Activated B cell treated with CpG ODN at 0.5 μM for 24 hours (primary cell): ENCODE results near the gene HOXB3. TPM values are rescaled to one million over a fixed set of nuclear protein-coding genes. Genes with fewer than 3 reads are reported as not detected.

ENCODE experiments used
- ATAC-seq: fragments of 200-7000 bp; cut with Tn5 transposase; one replicate; pipeline ENCODE4 v1.10.0; 2021; ENCODE audit warnings: low read depth, mild to moderate bottlenecking, moderate library complexity
- CTCF ChIA-PET: fragments of 350-600 bp; sonication (Branson Sonifier 250); formaldehyde crosslinking; loops from one replicate; lab custom pipeline; 2021; ENCODE audit warnings: antibody characterized with exemption; lab: Charles Lee
- POLR2A ChIA-PET: fragments of 350-600 bp; sonication (Branson Sonifier 250); formaldehyde crosslinking; loops from one replicate; lab custom pipeline; 2021; ENCODE audit warnings: antibody characterized with exemption; lab: Charles Lee
- DNase-seq: peaks from one replicate; pipeline ENCODE4 v3.0.0; 2022
- H3K27ac Mint-ChIP-seq: one replicate; pipeline ENCODE4 v1.8.0; 2020; ENCODE audit warnings: mixed read lengths
- H3K27me3 Mint-ChIP-seq: one replicate; pipeline ENCODE4 v1.8.0; 2021; ENCODE audit warnings: mixed read lengths
- H3K36me3 Mint-ChIP-seq: one replicate; pipeline ENCODE4 v1.8.0; 2021; ENCODE audit warnings: low read depth, mixed read lengths
- H3K4me1 Mint-ChIP-seq: one replicate; pipeline ENCODE4 v1.8.0; 2021; ENCODE audit warnings: mixed read lengths
- H3K4me3 Mint-ChIP-seq: one replicate; pipeline ENCODE4 v1.8.0; 2020; ENCODE audit warnings: mild to moderate bottlenecking, mixed read lengths
- H3K9me3 Mint-ChIP-seq: one replicate; pipeline ENCODE4 v1.8.0; 2020; ENCODE audit warnings: mixed read lengths
- intact Hi-C: fragments of 100-400 bp; cut with micrococcal nuclease; formaldehyde crosslinking; loops from one replicate; pipeline ENCODE4 v1.15.1; 2024
- total RNA-seq: library from RNA; stranded (reverse); gene quantifications from 2 replicates; pipeline ENCODE4 v1.2.3, GENCODE V29; 2022
- TF ChIP-seq, protein P1 (sequence below): fragments of 200-600 bp; IDR thresholded peaks from one replicate; pipeline ENCODE4 v1.8.0; 2022; ENCODE audit warnings: antibody characterized with exemption, mild to moderate bottlenecking

HOXB3 gene
- total RNA-seq, 1 donor from 2014 or later, result 2.6 TPM

DNA sequence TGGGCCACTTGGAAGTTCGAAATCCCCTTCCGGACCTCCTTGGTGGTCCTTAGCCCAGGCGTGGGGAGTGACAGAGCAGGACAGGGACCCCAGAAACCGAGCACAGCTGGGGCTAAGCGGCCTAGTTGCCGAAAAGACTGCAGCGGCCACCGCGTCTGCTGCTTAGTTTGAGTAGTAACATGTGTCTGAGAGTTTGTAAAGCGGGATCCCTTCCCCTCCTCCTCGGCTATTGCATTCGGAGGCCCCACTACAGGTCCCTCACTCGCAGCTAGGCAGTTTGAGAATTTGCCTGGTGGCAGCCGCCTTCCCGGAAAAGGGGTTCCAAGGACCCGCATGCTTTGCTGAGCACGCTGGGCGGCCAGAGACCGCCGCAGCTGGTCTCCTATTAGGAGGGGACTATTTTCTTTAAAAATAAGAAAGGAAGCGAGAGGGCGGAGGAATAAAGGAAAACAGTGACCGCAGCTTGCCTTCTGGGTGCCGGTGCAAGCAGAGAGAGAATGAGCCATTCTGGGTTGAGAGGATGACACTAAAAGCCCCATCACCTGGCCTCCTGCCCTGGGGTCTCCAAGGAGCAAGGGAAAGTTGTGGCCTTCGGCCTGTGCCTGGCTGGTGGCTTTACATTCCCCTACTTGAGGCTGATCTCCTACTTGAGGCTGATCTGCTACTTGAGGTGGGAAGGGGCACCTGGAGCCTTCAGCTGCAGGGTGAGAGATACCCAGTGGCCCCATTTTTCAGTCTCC lies 4.7 kb upstream of the HOXB3 start:
- ChIA-PET POLR2A (no interaction called here), CTCF (interaction anchor here (0.8 to 4.5 kb wide), 5 partner anchors 24 to 287 kb away, joined by 3 to 31 read pairs (median 6); partner anchors contain the start of gene HOXB9)
- no peaks in the 10 kb centered on the region for H3K36me3 Mint-ChIP-seq
- ATAC-seq (no peak), DNase-seq (no peak)
- TF ChIP-seq, protein P1, sequence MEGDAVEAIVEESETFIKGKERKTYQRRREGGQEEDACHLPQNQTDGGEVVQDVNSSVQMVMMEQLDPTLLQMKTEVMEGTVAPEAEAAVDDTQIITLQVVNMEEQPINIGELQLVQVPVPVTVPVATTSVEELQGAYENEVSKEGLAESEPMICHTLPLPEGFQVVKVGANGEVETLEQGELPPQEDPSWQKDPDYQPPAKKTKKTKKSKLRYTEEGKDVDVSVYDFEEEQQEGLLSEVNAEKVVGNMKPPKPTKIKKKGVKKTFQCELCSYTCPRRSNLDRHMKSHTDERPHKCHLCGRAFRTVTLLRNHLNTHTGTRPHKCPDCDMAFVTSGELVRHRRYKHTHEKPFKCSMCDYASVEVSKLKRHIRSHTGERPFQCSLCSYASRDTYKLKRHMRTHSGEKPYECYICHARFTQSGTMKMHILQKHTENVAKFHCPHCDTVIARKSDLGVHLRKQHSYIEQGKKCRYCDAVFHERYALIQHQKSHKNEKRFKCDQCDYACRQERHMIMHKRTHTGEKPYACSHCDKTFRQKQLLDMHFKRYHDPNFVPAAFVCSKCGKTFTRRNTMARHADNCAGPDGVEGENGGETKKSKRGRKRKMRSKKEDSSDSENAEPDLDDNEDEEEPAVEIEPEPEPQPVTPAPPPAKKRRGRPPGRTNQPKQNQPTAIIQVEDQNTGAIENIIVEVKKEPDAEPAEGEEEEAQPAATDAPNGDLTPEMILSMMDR, result no peak
- H3K27me3 Mint-ChIP-seq, result peaks cover 76% of the 10 kb centered on the region
- peaks cover 49% of the 10 kb centered on the region for H3K4me1 Mint-ChIP-seq
- intact Hi-C loops, result loop anchor here (1.0 to 10.0 kb wide), 4 partner anchors 153 to 569 kb away; no protein-coding TSS in a partner anchor
- no peak overlapping the region for H3K4me3 Mint-ChIP-seq
- no peaks in the 10 kb centered on the region for H3K9me3 Mint-ChIP-seq
- no peak overlapping the region for H3K27ac Mint-ChIP-seq

DNA sequence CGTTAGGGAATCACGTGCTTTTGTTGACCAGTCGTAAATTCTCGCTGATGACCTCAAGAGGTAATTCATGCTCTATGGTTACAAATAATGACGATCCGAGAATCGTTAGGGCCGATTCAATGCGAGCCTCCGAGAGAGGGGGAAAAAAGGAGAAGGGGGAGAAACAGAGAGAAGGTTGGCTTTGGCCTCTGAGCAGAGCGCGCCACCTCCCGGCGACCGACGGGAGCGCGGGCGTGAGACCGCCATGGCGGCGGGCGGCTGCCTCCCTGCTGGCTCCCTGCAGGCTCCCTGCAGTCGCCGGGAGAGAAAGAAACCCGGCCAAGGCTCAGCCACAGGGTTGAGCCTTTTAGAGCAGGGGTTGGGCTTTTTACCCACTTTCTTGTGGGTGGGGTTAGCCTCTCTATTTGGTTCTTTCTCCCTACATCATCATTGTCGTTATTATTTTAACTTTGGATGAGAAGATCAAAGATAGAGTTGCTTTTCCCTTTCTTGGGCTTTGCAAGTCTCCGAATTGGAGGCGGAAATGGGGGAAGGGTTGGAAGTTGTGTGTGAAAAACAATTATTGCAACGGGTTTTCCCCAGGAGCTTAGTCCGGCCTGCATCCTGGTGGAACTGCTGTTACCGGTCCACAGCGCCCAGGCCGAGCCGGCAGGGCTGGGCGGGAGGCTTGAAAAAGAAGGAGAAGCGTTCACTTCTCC lies 3.9 kb upstream of the HOXB3 start:
- H3K4me1 Mint-ChIP-seq, result peaks cover 53% of the 10 kb centered on the region
- ATAC-seq (peak; percentile 66), DNase-seq (peak; percentile 85)
- CTCF ChIA-PET, result interaction anchor here (0.8 to 4.5 kb wide), 15 partner anchors 10 to 513 kb away, joined by 3 to 31 read pairs (median 6); partner anchors contain the start of gene HOXB9
- H3K27me3 Mint-ChIP-seq, result peaks cover 73% of the 10 kb centered on the region
- POLR2A ChIA-PET, result interaction anchor here (1.1 to 1.2 kb wide), 2 partner anchors 21 to 258 kb away, joined by 3 to 5 read pairs; partner anchors contain the start of gene HOXB8
- H3K9me3 Mint-ChIP-seq, result no peaks in the 10 kb centered on the region
- no peak overlapping the region for H3K27ac Mint-ChIP-seq
- H3K36me3 Mint-ChIP-seq, result no peaks in the 10 kb centered on the region
- TF ChIP-seq, protein P1, result peak; percentile 50
- H3K4me3 Mint-ChIP-seq, result peak overlapping the region; percentile 71
- intact Hi-C loops, result loop anchor here (1.0 to 10.0 kb wide), 6 partner anchors 137 to 569 kb away; no protein-coding TSS in a partner anchor

DNA sequence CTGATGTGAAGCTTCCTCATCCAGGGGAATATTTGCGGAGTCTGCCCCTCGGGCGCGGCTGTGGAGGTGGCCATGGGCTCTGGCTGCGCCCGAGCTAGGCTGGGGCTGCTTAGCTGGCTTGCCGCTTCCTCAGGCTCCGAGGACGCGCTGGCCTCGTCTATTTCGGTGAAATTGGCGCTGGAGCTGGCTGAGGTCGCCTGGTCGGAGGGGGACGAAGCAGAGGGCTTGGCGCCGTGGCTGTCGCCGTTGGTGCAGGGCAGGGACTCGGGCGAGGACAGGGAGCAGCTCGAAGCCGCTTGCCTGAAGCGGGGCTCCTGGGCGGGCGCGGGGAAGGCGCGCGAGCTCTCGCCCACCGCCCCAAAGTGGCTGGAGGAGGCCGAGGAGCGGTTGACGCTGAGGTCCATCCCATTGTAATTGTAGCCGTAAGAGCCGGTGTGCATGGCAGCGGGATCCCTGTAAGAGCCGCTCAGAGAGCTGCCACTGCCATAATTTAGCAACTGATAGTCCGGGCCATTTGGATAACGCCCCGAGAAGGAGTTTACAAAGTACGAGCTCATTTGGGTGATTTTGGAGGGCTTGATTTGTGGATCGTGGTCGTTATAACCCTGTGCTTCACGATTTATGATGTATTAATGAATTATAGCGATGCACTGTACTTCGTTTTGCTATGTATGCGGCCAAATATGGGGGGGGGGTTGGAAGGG lies 3.2 kb upstream of the HOXB3 start, which contains the start of gene HOXB5:
Gene HOXB5, minus strand, starts transcription at position 654 of the 704 bp plus-strand sequence. Its CDS starts 97 bp downstream, at position 557.
- ATAC-seq (no peak), DNase-seq (no peak)
- intact Hi-C loops, result loop anchor here (2.0 to 10.0 kb wide), 4 partner anchors 136 to 438 kb away; no protein-coding TSS in a partner anchor
- peaks cover 73% of the 10 kb centered on the region for H3K27me3 Mint-ChIP-seq
- peaks cover 52% of the 10 kb centered on the region for H3K4me1 Mint-ChIP-seq
- POLR2A ChIA-PET, result interaction anchor here (0.9 to 1.6 kb wide), 5 partner anchors 14 to 258 kb away, joined by 3 to 5 read pairs (median 3); partner anchors contain the start of gene HOXB8
- H3K27ac Mint-ChIP-seq, result no peak within 1 kb of the TSS
- no peaks in the 10 kb centered on the region for H3K9me3 Mint-ChIP-seq
- TF ChIP-seq, protein P1, result no peak
- H3K4me3 Mint-ChIP-seq, result peak within 1 kb of the TSS; percentile 71
- CTCF ChIA-PET, result interaction anchor here (0.8 to 4.5 kb wide), 24 partner anchors 9 to 567 kb away, joined by 3 to 31 read pairs (median 4); partner anchors contain the start of genes HOXB8 and HOXB9
- no peaks in the 10 kb centered on the region for H3K36me3 Mint-ChIP-seq

DNA sequence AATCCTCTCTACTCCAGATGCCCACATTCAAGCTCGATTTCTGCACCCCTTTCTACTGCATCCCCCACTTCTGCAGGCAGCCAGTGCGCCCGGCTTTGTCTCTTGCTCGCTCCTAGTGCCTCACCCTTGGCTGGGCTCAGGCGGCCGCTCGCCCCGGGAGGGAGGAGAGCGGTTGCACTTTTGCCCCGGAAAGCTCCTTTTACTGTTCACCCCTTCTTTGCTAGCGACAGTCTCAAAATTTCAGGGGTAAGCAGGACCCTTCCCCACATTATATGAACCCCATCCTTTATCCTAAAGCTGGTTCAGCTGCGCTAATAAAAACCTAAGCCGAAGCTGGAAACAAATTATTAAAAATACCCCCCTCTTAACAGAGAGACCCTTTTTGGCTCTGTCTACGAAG lies 2.5 kb upstream of the HOXB3 start:
- DNase-seq, result no peak
- H3K4me1 Mint-ChIP-seq, result peaks cover 45% of the 10 kb centered on the region
- H3K27me3 Mint-ChIP-seq, result peaks cover 73% of the 10 kb centered on the region
- H3K9me3 Mint-ChIP-seq, result no peaks in the 10 kb centered on the region
- H3K27ac Mint-ChIP-seq, result no peak overlapping the region
- no peak for ATAC-seq
- H3K36me3 Mint-ChIP-seq, result no peaks in the 10 kb centered on the region
- TF ChIP-seq, protein P1, result no peak
- peak overlapping the region; percentile 56 for H3K4me3 Mint-ChIP-seq
- ChIA-PET CTCF (interaction anchor here (0.8 to 4.5 kb wide), 22 partner anchors 9 to 567 kb away, joined by 3 to 31 read pairs (median 4); partner anchors contain the start of gene HOXB8), POLR2A (interaction anchor here (0.8 to 1.6 kb wide), 6 partner anchors 14 to 257 kb away, joined by 3 to 5 read pairs (median 3); partner anchors contain the start of gene HOXB8)
- intact Hi-C loops, result loop anchor here (2.0 to 10.0 kb wide), 4 partner anchors 136 to 438 kb away; no protein-coding TSS in a partner anchor
